Endothelial cell of umbilical vein (primary cell): ENCODE data around the gene TKTL2.

ENCODE experiments used
- EZH2 ChIP-seq: IDR thresholded peaks from 2 replicates; pipeline ENCODE4 v1.6.1; 2012; ENCODE audit warnings: borderline replicate concordance, low read depth, mild to moderate bottlenecking, moderate library complexity, low read length, inconsistent platforms; ENCODE audit not compliant: severe bottlenecking
- FOS ChIP-seq: IDR thresholded peaks from 2 replicates; pipeline ENCODE4 v1.6.1; 2011; ENCODE audit warnings: mild to moderate bottlenecking, low read length, moderate library complexity, borderline replicate concordance; ENCODE audit not compliant: insufficient read depth
- JUN ChIP-seq: IDR thresholded peaks from 2 replicates; pipeline ENCODE4 v1.6.1; 2011; ENCODE audit warnings: borderline replicate concordance, low read depth; ENCODE audit not compliant: insufficient read length, insufficient read depth
- POLR2A ChIP-seq: IDR thresholded peaks from 2 replicates; pipeline ENCODE4 v1.6.1; 2012; ENCODE audit warnings: low read depth, mild to moderate bottlenecking, control low read depth, low read length
- POLR2AphosphoS5 ChIP-seq: IDR thresholded peaks from 2 replicates; pipeline ENCODE4 v1.6.1; 2012; ENCODE audit warnings: low read depth, mild to moderate bottlenecking, control low read depth, low read length, moderate library complexity; ENCODE audit not compliant: insufficient read depth
- TF ChIP-seq, protein P1 (sequence below): IDR thresholded peaks from 2 replicates; pipeline ENCODE4 v1.6.1; 2011; ENCODE audit not compliant: insufficient read depth, insufficient read length
- TF ChIP-seq, protein P2 (sequence below), 2 donors: IDR thresholded peaks; 1 replicate in 1 of 2; 2 replicates in 1 of 2; pipeline ENCODE4 v1.5.1; 2011; ENCODE audit warnings: low read length in 2 of 2, mild to moderate bottlenecking in 2 of 2, moderate library complexity in 2 of 2, control low read depth in 1 of 2, inconsistent platforms in 1 of 2, low read depth in 1 of 2; ENCODE audit not compliant: insufficient read depth in 1 of 2; ENCODE audit errors: extremely low read depth in 1 of 2

DNA sequence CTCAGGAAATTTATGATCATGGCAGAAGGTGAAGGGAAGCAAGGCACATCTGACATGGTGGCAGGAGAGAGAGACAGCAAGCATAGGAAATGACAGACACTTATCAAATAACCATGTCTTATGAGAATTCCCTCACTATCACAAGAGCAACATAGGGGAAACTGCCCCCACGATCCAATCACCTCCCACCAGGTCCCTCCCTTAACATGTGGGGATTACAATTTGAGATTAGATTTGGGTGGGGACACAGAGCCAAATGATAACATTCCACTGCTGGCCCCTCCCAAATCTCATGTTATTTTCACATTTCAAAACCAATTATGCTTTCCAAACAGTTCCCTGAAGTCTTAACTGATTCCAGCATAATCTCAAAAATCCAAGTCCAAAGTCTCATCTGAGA, 12.8 kb upstream of the TKTL2 start:
- TF ChIP-seq, protein P1, sequence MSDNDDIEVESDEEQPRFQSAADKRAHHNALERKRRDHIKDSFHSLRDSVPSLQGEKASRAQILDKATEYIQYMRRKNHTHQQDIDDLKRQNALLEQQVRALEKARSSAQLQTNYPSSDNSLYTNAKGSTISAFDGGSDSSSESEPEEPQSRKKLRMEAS, result no peak
- TF ChIP-seq, protein P2, sequence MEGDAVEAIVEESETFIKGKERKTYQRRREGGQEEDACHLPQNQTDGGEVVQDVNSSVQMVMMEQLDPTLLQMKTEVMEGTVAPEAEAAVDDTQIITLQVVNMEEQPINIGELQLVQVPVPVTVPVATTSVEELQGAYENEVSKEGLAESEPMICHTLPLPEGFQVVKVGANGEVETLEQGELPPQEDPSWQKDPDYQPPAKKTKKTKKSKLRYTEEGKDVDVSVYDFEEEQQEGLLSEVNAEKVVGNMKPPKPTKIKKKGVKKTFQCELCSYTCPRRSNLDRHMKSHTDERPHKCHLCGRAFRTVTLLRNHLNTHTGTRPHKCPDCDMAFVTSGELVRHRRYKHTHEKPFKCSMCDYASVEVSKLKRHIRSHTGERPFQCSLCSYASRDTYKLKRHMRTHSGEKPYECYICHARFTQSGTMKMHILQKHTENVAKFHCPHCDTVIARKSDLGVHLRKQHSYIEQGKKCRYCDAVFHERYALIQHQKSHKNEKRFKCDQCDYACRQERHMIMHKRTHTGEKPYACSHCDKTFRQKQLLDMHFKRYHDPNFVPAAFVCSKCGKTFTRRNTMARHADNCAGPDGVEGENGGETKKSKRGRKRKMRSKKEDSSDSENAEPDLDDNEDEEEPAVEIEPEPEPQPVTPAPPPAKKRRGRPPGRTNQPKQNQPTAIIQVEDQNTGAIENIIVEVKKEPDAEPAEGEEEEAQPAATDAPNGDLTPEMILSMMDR (IDR thresholded peaks at IDR 0.05; ENCODE audit: extremely low read depth in 1 of 2, insufficient read depth in 1 of 2, low read depth in 1 of 2, low read length in 2 of 2), result no peak
- TF ChIP-seq POLR2AphosphoS5 (no peak), EZH2 (no peak), POLR2A (no peak), JUN (no peak), FOS (no peak)
